H1 (cell line): ENCODE results near the gene NR4A2. TPM values are rescaled to one million over a fixed set of nuclear protein-coding genes. Genes with fewer than 3 reads are reported as not detected.

Experiments
- ASH2L ChIP-seq: fragments of 200-600, 300-600 bp; sonication (generic); IDR thresholded peaks from one replicate; pipeline ENCODE4 v1.7.1; 2017; ENCODE audit warnings: low read length
- BACH1 ChIP-seq: IDR thresholded peaks from 2 replicates; pipeline ENCODE4 v1.6.1; 2012; ENCODE audit warnings: low read length, improper control_type of control experiment
- CEBPB ChIP-seq: IDR thresholded peaks from 2 replicates; pipeline ENCODE4 v1.6.1; 2012; ENCODE audit warnings: low read depth, low read length
- CHD1 ChIP-seq: IDR thresholded peaks from 2 replicates; pipeline ENCODE4 v1.6.1; 2012; ENCODE audit warnings: low read depth, low read length, improper control_type of control experiment
- CREB1 ChIP-seq: IDR thresholded peaks from 2 replicates; pipeline ENCODE4 v1.6.1; 2012; ENCODE audit warnings: inconsistent platforms
- GTF2F1 ChIP-seq: IDR thresholded peaks from 2 replicates; pipeline ENCODE4 v1.6.1; 2012; ENCODE audit warnings: low read depth, low read length, improper control_type of control experiment, borderline replicate concordance
- HDAC2 ChIP-seq, 2 experiments: fragments of 300-600 bp in 1 of 2; sonication (generic) in 1 of 2; IDR thresholded peaks; 2 replicates each; pipeline ENCODE4 v1.6.1; 2011 to 2012; ENCODE audit warnings: low read depth in 2 of 2, low read length in 2 of 2, mild to moderate bottlenecking in 2 of 2, moderate library complexity in 2 of 2, borderline replicate concordance in 1 of 2, inconsistent platforms in 1 of 2
- JUND ChIP-seq: IDR thresholded peaks from 2 replicates; pipeline ENCODE4 v1.6.1; 2011; ENCODE audit warnings: mild to moderate bottlenecking, improper control_type of control experiment, low read length
- RAD21 ChIP-seq, 2 experiments: IDR thresholded peaks in 1 of 2; conservative IDR thresholded peaks in 1 of 2; 2 replicates each; pipeline ENCODE4 v1.6.1; 2011; ENCODE audit warnings: low read depth in 2 of 2, low read length in 2 of 2, improper control_type of control experiment in 1 of 2, inconsistent platforms in 1 of 2, mild to moderate bottlenecking in 1 of 2, moderate library complexity in 1 of 2
- RNF2 ChIP-seq: fragments of 200-900, 300-1000 bp; sonication (generic); IDR thresholded peaks from 2 replicates; pipeline ENCODE4 v1.7.1; 2016; ENCODE audit warnings: borderline replicate concordance, low read depth, mild to moderate bottlenecking, antibody characterized with exemption, low read length; ENCODE audit not compliant: poor library complexity, severe bottlenecking; ENCODE audit errors: missing control alignments
- SIX5 ChIP-seq: IDR thresholded peaks from 2 replicates; pipeline ENCODE4 v1.6.1; 2011; ENCODE audit warnings: mild to moderate bottlenecking, low read depth, low read length
- SP4 ChIP-seq: IDR thresholded peaks from 2 replicates; pipeline ENCODE4 v1.6.1; 2012; ENCODE audit warnings: low read length, inconsistent platforms
- SUZ12 ChIP-seq: fragments of 200-600 bp; sonication (generic); IDR thresholded peaks from 2 replicates; pipeline ENCODE4 v1.6.1; 2012; ENCODE audit warnings: mild to moderate bottlenecking, inconsistent platforms, low read length, moderate library complexity, mixed read lengths
- TCF12 ChIP-seq: IDR thresholded peaks from 2 replicates; pipeline ENCODE4 v1.6.1; 2011; ENCODE audit warnings: low read depth, mild to moderate bottlenecking, low read length
- TEAD4 ChIP-seq: IDR thresholded peaks from 2 replicates; pipeline ENCODE4 v1.6.1; 2012; ENCODE audit warnings: low read depth, low read length, inconsistent platforms, mixed read lengths
- polyA plus RNA-seq, 7 experiments: library from polyadenylated mRNA; depleted of rRNA in 3 of 7; stranded (reverse) in 5 of 7; unstranded in 2 of 7; fragments of >200 nt in 5 of 7; fragments of 200-250 nt in 2 of 7; gene quantifications; 1 replicate in 5 of 7; 2 replicates in 1 of 7; 4 replicates in 1 of 7; pipeline versions ENCODE4 v1.2.1 to v1.2.3, GENCODE V29; 2011 to 2013; ENCODE audit warnings: missing spikeins in 2 of 7, mixed read lengths in 2 of 7
- total RNA-seq: library from RNA; stranded (reverse); fragmentation: NEBNext Ultra II Directional; extraction: Animal tissue kit (Norgen Biotek cat#: 25700); gene quantifications from 2 replicates; pipeline ENCODE4 v1.2.1, GENCODE V29; 2021
- TF ChIP-seq, protein P1 (sequence below): IDR thresholded peaks from 2 replicates; pipeline ENCODE4 v1.6.1; 2012; ENCODE audit warnings: inconsistent platforms
- TF ChIP-seq, protein P2 (sequence below): IDR thresholded peaks from 2 replicates; pipeline ENCODE4 v1.6.1; 2012; ENCODE audit warnings: inconsistent platforms
- TF ChIP-seq, protein P3 (sequence below): IDR thresholded peaks from 2 replicates; pipeline ENCODE4 v1.6.1; 2012; ENCODE audit warnings: low read length, inconsistent platforms
- TF ChIP-seq, protein P4 (sequence below), 3 experiments: IDR thresholded peaks; 1 replicate in 2 of 3; 2 replicates in 1 of 3; pipeline versions ENCODE4 v1.5.1 to v1.6.1; 2011; ENCODE audit warnings: low read length in 3 of 3, mild to moderate bottlenecking in 3 of 3, inconsistent platforms in 2 of 3, low read depth in 1 of 3, moderate library complexity in 1 of 3; ENCODE audit not compliant: insufficient read depth in 1 of 3; ENCODE audit errors: control extremely low read depth in 1 of 3

NR4A2 gene
- total and polyA plus RNA-seq, 2 of the 8 experiments (the other 6 are each of a cell fraction or from before 2014, with no cell fraction given), result 0.15 to 1.7 TPM

DNA sequence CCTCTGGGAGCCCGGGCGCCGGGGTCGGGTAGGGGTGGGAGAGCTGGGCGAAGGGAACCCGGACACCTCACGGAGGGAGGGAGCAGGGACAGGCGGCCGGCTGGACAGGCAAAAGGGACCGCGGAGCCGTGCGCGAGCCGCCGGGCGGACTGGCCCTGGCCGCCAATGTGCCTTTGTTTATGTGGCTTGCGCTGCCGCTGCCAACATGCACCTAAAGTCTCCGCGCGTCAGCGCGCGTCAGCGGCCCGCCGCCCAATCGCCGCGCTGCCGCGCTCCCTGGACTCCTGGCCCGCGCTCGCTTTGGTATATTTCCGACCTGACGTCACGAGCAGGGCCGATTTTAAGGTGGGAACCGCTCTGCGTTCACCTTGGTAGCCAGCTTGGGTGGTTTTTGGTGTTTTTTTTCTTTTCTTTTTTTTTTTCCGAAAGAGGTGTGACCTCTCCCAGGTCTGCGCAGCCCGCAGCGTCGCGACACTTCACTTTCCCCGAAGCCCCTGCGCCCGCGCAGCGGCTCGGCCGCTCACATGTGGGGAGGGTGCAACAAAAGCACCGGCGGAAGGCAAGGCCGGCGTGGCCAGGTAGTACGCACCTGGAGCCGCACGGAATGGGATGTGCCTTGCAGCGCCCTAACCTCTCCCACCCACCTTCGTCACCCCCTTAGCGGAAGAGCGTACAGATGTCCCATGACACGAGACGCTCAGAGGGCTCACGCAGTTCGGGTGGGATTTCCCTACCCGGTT, at the start of gene NR4A2 (continued):
- TF ChIP-seq, protein P1, sequence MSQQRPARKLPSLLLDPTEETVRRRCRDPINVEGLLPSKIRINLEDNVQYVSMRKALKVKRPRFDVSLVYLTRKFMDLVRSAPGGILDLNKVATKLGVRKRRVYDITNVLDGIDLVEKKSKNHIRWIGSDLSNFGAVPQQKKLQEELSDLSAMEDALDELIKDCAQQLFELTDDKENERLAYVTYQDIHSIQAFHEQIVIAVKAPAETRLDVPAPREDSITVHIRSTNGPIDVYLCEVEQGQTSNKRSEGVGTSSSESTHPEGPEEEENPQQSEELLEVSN, result peak; percentile 88
- no peak for TF ChIP-seq TEAD4
- TF ChIP-seq CHD1, result no peak
- TF ChIP-seq RNF2, result no peak
- TF ChIP-seq SUZ12, result peak; percentile 68; the same call in 1 of the 2 replicates
- TF ChIP-seq ASH2L, result peak; percentile 95
- no peak for TF ChIP-seq BACH1
- TF ChIP-seq CEBPB, result no peak
- peak; percentile 90 for TF ChIP-seq CREB1
- no peak for TF ChIP-seq GTF2F1
- TF ChIP-seq, protein P2, sequence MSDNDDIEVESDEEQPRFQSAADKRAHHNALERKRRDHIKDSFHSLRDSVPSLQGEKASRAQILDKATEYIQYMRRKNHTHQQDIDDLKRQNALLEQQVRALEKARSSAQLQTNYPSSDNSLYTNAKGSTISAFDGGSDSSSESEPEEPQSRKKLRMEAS, result peak; percentile 74
- TF ChIP-seq SIX5, result no peak
- TF ChIP-seq JUND, result no peak
- TF ChIP-seq SP4, result no peak
- TF ChIP-seq, protein P3, sequence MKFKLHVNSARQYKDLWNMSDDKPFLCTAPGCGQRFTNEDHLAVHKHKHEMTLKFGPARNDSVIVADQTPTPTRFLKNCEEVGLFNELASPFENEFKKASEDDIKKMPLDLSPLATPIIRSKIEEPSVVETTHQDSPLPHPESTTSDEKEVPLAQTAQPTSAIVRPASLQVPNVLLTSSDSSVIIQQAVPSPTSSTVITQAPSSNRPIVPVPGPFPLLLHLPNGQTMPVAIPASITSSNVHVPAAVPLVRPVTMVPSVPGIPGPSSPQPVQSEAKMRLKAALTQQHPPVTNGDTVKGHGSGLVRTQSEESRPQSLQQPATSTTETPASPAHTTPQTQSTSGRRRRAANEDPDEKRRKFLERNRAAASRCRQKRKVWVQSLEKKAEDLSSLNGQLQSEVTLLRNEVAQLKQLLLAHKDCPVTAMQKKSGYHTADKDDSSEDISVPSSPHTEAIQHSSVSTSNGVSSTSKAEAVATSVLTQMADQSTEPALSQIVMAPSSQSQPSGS, result peak; percentile 21; the same call in 1 of the 2 replicates
- no peak; a peak in 1 of 4 replicates for TF ChIP-seq RAD21 (IDR thresholded peaks at IDR 0.05 in 1 of 2, conservative IDR thresholded peaks at IDR 0.05 in 1 of 2; ENCODE audit: low read depth in 2 of 2, low read length in 2 of 2)
- no peak for TF ChIP-seq TCF12
- TF ChIP-seq, protein P4, sequence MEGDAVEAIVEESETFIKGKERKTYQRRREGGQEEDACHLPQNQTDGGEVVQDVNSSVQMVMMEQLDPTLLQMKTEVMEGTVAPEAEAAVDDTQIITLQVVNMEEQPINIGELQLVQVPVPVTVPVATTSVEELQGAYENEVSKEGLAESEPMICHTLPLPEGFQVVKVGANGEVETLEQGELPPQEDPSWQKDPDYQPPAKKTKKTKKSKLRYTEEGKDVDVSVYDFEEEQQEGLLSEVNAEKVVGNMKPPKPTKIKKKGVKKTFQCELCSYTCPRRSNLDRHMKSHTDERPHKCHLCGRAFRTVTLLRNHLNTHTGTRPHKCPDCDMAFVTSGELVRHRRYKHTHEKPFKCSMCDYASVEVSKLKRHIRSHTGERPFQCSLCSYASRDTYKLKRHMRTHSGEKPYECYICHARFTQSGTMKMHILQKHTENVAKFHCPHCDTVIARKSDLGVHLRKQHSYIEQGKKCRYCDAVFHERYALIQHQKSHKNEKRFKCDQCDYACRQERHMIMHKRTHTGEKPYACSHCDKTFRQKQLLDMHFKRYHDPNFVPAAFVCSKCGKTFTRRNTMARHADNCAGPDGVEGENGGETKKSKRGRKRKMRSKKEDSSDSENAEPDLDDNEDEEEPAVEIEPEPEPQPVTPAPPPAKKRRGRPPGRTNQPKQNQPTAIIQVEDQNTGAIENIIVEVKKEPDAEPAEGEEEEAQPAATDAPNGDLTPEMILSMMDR (IDR thresholded peaks at IDR 0.05; ENCODE audit: control extremely low read depth in 1 of 3, insufficient read depth in 1 of 3, low read depth in 1 of 3, low read length in 3 of 3), result no peak
- TF ChIP-seq HDAC2 (IDR thresholded peaks at IDR 0.05; ENCODE audit: borderline replicate concordance in 1 of 2, low read depth in 2 of 2, low read length in 2 of 2), result 0 out of 4 replicates have a peak, but pooled peaks of 1 of the 2 experiments have one; percentile 60
